SK-N-SH (cell line): ENCODE data around the gene PIP5K1B.

Experiments
- GABPA ChIP-seq: IDR thresholded peaks from 2 replicates; pipeline ENCODE4 v1.4.0; 2012; ENCODE audit warnings: low read depth, mild to moderate bottlenecking
- JUND ChIP-seq: IDR thresholded peaks from 2 replicates; pipeline ENCODE4 v1.4.0; 2012
- POLR2AphosphoS5 ChIP-seq: IDR thresholded peaks from 2 replicates; pipeline ENCODE4 v1.6.1; 2012; ENCODE audit warnings: low read depth, low read length
- RCOR1 ChIP-seq: fragments of 150-350 bp; IDR thresholded peaks from 2 replicates; pipeline ENCODE4 v1.6.1; 2017; ENCODE audit warnings: antibody characterized with exemption, low read length
- RFX5 ChIP-seq: IDR thresholded peaks from 2 replicates; pipeline ENCODE4 v1.6.1; 2012; ENCODE audit warnings: mild to moderate bottlenecking, improper control_type of control experiment, low read length
- RXRA ChIP-seq: IDR thresholded peaks from 2 replicates; pipeline ENCODE4 v1.4.0; 2012; ENCODE audit warnings: low read depth, mild to moderate bottlenecking, borderline replicate concordance
- YY1 ChIP-seq: IDR thresholded peaks from 2 replicates; pipeline ENCODE4 v1.4.0; 2012; ENCODE audit warnings: low read depth, mild to moderate bottlenecking
- TF ChIP-seq, protein P1 (sequence below): fragments of 200-600 bp; sonication (generic); IDR thresholded peaks from 2 replicates; pipeline ENCODE4 v1.6.1; 2017; ENCODE audit warnings: antibody characterized with exemption, mild to moderate bottlenecking, moderate library complexity
- TF ChIP-seq, protein P2 (sequence below): fragments of 150-350 bp; IDR thresholded peaks from 2 replicates; pipeline ENCODE4 v1.6.1; 2016; ENCODE audit warnings: mild to moderate bottlenecking, low read depth, low read length
- TF ChIP-seq, protein P3 (sequence below): IDR thresholded peaks from 2 replicates; pipeline ENCODE4 v1.6.1; 2012; ENCODE audit warnings: mild to moderate bottlenecking, low read depth, low read length, moderate library complexity

DNA sequence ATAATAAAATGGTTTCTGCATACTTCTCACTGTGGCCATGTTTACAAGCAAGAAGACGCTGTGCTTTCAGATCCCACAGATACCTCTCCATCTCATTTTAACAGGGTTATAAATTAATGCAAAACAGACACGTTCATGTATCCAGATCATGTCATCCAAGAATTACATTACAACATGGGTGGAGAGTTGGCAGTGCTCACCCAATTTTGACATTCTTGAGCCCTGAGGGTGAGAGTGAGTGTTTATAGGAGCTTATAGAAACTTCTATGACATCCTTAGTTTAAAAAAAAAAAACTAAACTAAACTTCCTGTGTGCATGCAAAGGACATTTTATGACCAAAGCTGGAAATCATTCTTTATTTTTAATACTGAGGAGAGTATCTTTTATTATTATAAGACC is 299.8 kb downstream of the PIP5K1B start:
- no peak for TF ChIP-seq RCOR1
- TF ChIP-seq, protein P1, sequence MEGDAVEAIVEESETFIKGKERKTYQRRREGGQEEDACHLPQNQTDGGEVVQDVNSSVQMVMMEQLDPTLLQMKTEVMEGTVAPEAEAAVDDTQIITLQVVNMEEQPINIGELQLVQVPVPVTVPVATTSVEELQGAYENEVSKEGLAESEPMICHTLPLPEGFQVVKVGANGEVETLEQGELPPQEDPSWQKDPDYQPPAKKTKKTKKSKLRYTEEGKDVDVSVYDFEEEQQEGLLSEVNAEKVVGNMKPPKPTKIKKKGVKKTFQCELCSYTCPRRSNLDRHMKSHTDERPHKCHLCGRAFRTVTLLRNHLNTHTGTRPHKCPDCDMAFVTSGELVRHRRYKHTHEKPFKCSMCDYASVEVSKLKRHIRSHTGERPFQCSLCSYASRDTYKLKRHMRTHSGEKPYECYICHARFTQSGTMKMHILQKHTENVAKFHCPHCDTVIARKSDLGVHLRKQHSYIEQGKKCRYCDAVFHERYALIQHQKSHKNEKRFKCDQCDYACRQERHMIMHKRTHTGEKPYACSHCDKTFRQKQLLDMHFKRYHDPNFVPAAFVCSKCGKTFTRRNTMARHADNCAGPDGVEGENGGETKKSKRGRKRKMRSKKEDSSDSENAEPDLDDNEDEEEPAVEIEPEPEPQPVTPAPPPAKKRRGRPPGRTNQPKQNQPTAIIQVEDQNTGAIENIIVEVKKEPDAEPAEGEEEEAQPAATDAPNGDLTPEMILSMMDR: no peak
- no peak for TF ChIP-seq POLR2AphosphoS5
- TF ChIP-seq GABPA: no peak
- TF ChIP-seq, protein P2, sequence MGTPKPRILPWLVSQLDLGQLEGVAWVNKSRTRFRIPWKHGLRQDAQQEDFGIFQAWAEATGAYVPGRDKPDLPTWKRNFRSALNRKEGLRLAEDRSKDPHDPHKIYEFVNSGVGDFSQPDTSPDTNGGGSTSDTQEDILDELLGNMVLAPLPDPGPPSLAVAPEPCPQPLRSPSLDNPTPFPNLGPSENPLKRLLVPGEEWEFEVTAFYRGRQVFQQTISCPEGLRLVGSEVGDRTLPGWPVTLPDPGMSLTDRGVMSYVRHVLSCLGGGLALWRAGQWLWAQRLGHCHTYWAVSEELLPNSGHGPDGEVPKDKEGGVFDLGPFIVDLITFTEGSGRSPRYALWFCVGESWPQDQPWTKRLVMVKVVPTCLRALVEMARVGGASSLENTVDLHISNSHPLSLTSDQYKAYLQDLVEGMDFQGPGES: no peak
- no peak for TF ChIP-seq YY1
- TF ChIP-seq, protein P3, sequence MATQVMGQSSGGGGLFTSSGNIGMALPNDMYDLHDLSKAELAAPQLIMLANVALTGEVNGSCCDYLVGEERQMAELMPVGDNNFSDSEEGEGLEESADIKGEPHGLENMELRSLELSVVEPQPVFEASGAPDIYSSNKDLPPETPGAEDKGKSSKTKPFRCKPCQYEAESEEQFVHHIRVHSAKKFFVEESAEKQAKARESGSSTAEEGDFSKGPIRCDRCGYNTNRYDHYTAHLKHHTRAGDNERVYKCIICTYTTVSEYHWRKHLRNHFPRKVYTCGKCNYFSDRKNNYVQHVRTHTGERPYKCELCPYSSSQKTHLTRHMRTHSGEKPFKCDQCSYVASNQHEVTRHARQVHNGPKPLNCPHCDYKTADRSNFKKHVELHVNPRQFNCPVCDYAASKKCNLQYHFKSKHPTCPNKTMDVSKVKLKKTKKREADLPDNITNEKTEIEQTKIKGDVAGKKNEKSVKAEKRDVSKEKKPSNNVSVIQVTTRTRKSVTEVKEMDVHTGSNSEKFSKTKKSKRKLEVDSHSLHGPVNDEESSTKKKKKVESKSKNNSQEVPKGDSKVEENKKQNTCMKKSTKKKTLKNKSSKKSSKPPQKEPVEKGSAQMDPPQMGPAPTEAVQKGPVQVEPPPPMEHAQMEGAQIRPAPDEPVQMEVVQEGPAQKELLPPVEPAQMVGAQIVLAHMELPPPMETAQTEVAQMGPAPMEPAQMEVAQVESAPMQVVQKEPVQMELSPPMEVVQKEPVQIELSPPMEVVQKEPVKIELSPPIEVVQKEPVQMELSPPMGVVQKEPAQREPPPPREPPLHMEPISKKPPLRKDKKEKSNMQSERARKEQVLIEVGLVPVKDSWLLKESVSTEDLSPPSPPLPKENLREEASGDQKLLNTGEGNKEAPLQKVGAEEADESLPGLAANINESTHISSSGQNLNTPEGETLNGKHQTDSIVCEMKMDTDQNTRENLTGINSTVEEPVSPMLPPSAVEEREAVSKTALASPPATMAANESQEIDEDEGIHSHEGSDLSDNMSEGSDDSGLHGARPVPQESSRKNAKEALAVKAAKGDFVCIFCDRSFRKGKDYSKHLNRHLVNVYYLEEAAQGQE: no peak
- TF ChIP-seq RXRA: no peak
- no peak for TF ChIP-seq JUND
- no peak for TF ChIP-seq RFX5
